Psoas muscle (tissue), 8 donors: Measurements from ENCODE around the gene NT5DC3. TPM values are rescaled to one million over a fixed set of nuclear protein-coding genes. Genes with fewer than 3 reads are reported as not detected.

Experiments used
- ATAC-seq, 4 donors: fragments of 200-7000 bp; cut with Tn5 transposase; one replicate each; pipeline ENCODE4 v1.9.1; 2020; ENCODE audit warnings: moderate library complexity in 3 of 4, mild to moderate bottlenecking in 2 of 4
- DNase-seq, 2 donors: peaks; one replicate each; pipeline ENCODE4 v3.0.0-alpha.2; 2020
- H3K27ac ChIP-seq: fragments of 200-600 bp; one replicate; pipeline ENCODE4 v1.8.0; 2022
- H3K27me3 ChIP-seq, 3 donors: fragments of 200-600 bp in 1 of 3; one replicate each; pipeline versions ENCODE4 v1.6.1 to v1.8.0; 2013 to 2022; ENCODE audit warnings: low read length in 2 of 3, mild to moderate bottlenecking in 2 of 3, moderate library complexity in 1 of 3; ENCODE audit not compliant: insufficient read depth in 3 of 3
- H3K36me3 ChIP-seq, 2 donors: fragments of 200-600 bp in 1 of 2; one replicate each; pipeline versions ENCODE4 v1.6.1 to v1.8.0; 2013 to 2022; ENCODE audit warnings: low read depth in 1 of 2, mild to moderate bottlenecking in 1 of 2, moderate library complexity in 1 of 2; ENCODE audit not compliant: insufficient read depth in 1 of 2
- H3K4me1 ChIP-seq: fragments of 200-600 bp; one replicate; pipeline ENCODE4 v1.8.0; 2022
- H3K4me3 ChIP-seq: fragments of 200-600 bp; one replicate; pipeline ENCODE4 v1.8.0; 2022; ENCODE audit warnings: mild to moderate bottlenecking
- H3K9me3 ChIP-seq: fragments of 200-600 bp; one replicate; pipeline ENCODE4 v1.8.0; 2022
- CTCF ChIP-seq: fragments of 200-600 bp; IDR thresholded peaks from one replicate; pipeline ENCODE4 v1.8.0; 2022; ENCODE audit warnings: antibody characterized with exemption
- WGBS, 3 donors: extraction: QIAGEN DNeasy Blood & Tissue Kit; methylation state at CpG; one replicate each; pipeline versions ENCODE4 v1.1.6 to v1.1.7; 2013; 5-methylcytosine and 5-hydroxymethylcytosine counted together
- intact Hi-C, 2 donors: fragments of 100-400 bp; cut with DNase I; formaldehyde crosslinking; loops; one replicate each; pipeline versions ENCODE4 v1.11.0 to v1.14.2; 2022
- polyA plus RNA-seq, 3 donors: library from polyadenylated mRNA; stranded (reverse); fragments of 200-250 nt; gene quantifications; one replicate each; pipeline ENCODE4 v1.2.3, GENCODE V29; 2013
- total RNA-seq, 4 donors: library from RNA; stranded (reverse); fragmentation: NEBNext Ultra II Directional in 2 of 4; extraction: Animal tissue kit (Norgen Biotek cat#: 25700) in 2 of 4; gene quantifications; one replicate each; pipeline versions ENCODE4 v1.2.1 to v1.2.4, GENCODE V29; 2021 to 2023
- donor health status: healthy with polysubstance abuse.
- donor health status: DM: no; HTN: no; CAD: no; lungs with moderate emphysema.
- donor health status: Bipolar disorder and iron deficiency.
- donor health status: healthy.
- donor health status: DM: yes; HTN: yes; CAD: no.
- donor health status: DM: no; HTN: no; CAD: no.
- donor health status: DM: no; HTN: no; CAD: no.
- donor health status: DM: yes; HTN: yes; CAD: no.

Gene NT5DC3
- total and polyA plus RNA-seq, 7 donors = 5.2 to 64.2 (median 16.2) TPM

- Histone ChIP-seq H3K27ac (no peak overlapping the region), H3K9me3 (no peaks in the 10 kb centered on the region), H3K36me3 (no peaks in the 10 kb centered on the region), H3K4me3 (no peak overlapping the region), H3K27me3 (no peaks in the 10 kb centered on the region), H3K4me1 (peaks cover 5% of the 10 kb centered on the region)
- intact Hi-C loops = no loop called here
- WGBS, 3 donors = 82 to 95% (median 89%) methylated on average over 6 of the region's 6 CpGs
- no peak for DNase-seq
- no peak for ATAC-seq
- no peak for TF ChIP-seq CTCF
Measured at GRCh38 chr12:103833095-103833775, 7.8 kb downstream of the NT5DC3 start.

- no peak for ATAC-seq
- no peak overlapping the region for H3K27ac ChIP-seq
Measured at GRCh38 chr12:103832048-103832997, 8.7 kb downstream of the NT5DC3 start.

GRCh38 chr12:103830730-103831320, 10.2 kb downstream of the NT5DC3 start:
- Histone ChIP-seq H3K36me3 (no peaks in the 10 kb centered on the region), H3K27me3 (no peaks in the 10 kb centered on the region), H3K4me3 (no peak overlapping the region), H3K27ac (no peak overlapping the region), H3K9me3 (no peaks in the 10 kb centered on the region), H3K4me1 (peaks cover 13% of the 10 kb centered on the region)
- TF ChIP-seq CTCF = no peak
- DNase-seq (no peak), ATAC-seq (no peak)
- intact Hi-C loops = no loop called here
- 99 to 100% (median 100%) methylated on average over 2 of the region's 2 CpGs for WGBS, 3 donors

More at GRCh38 chr12:103832048-103832997, 8.7 kb downstream of the NT5DC3 start:
- TF ChIP-seq CTCF = no peak
- Histone ChIP-seq H3K9me3 (no peaks in the 10 kb centered on the region), H3K4me1 (peaks cover 13% of the 10 kb centered on the region), H3K27me3 (no peaks in the 10 kb centered on the region), H3K4me3 (no peak overlapping the region), H3K36me3 (no peaks in the 10 kb centered on the region)
- intact Hi-C loops = no loop called here
- no peak for DNase-seq
- 84 to 94% (median 86%) methylated on average over 11 of the region's 11 CpGs for WGBS, 3 donors

GRCh38 chr12:103830025-103830725, 10.9 kb downstream of the NT5DC3 start:
- intact Hi-C loops = no loop called here
- no peak for DNase-seq
- peaks cover 13% of the 10 kb centered on the region for H3K4me1 ChIP-seq

More at GRCh38 chr12:103830025-103830725, 10.9 kb downstream of the NT5DC3 start:
- 96 to 99% (median 97%) methylated on average over 5 of the region's 5 CpGs for WGBS, 3 donors
- no peak overlapping the region for H3K27ac ChIP-seq
- H3K4me3 ChIP-seq = no peak overlapping the region
- H3K27me3 ChIP-seq = no peaks in the 10 kb centered on the region
- no peaks in the 10 kb centered on the region for H3K36me3 ChIP-seq
- ATAC-seq = no peak
- H3K9me3 ChIP-seq = no peaks in the 10 kb centered on the region
- no peak for TF ChIP-seq CTCF
